Naive B cell (primary cell): ENCODE results near the gene NFATC1. TPM values are rescaled to one million over a fixed set of nuclear protein-coding genes. Genes with fewer than 3 reads are reported as not detected.

Experiments
- ATAC-seq, 2 donors: fragments of 150-1000 bp; cut with Tn5 transposase; 2 replicates each; pipeline ENCODE4 v1.10.0; 2021; ENCODE audit warnings: low read depth in 2 of 2, mild to moderate bottlenecking in 2 of 2, moderate library complexity in 2 of 2
- DNase-seq: peaks from one replicate; pipeline ENCODE4 v3.0.0; 2022
- H3K27ac Mint-ChIP-seq, 6 donors: one replicate each; pipeline ENCODE4 v1.8.0; 2020 to 2022; ENCODE audit warnings: mild to moderate bottlenecking in 6 of 6, mixed read lengths in 6 of 6, moderate library complexity in 5 of 6, inconsistent platforms in 2 of 6
- H3K27me3 Mint-ChIP-seq, 3 donors: one replicate each; pipeline ENCODE4 v1.8.0; 2021 to 2022; ENCODE audit warnings: mixed read lengths in 3 of 3, mild to moderate bottlenecking in 1 of 3
- H3K36me3 Mint-ChIP-seq, 2 donors: one replicate each; pipeline ENCODE4 v1.8.0; 2020 to 2022; ENCODE audit warnings: mixed read lengths in 2 of 2, inconsistent platforms in 1 of 2, mild to moderate bottlenecking in 1 of 2
- H3K4me1 Mint-ChIP-seq, 3 donors: one replicate each; pipeline ENCODE4 v1.8.0; 2020 to 2022; ENCODE audit warnings: mixed read lengths in 3 of 3, inconsistent platforms in 1 of 3, mild to moderate bottlenecking in 1 of 3, moderate library complexity in 1 of 3
- H3K4me3 Mint-ChIP-seq, 8 donors: one replicate each; pipeline ENCODE4 v1.8.0; 2020 to 2022; ENCODE audit warnings: mild to moderate bottlenecking in 8 of 8, mixed read lengths in 8 of 8, moderate library complexity in 8 of 8, inconsistent platforms in 2 of 8
- H3K9me3 Mint-ChIP-seq, 7 donors: one replicate each; pipeline ENCODE4 v1.8.0; 2020 to 2022; ENCODE audit warnings: mixed read lengths in 7 of 7, mild to moderate bottlenecking in 5 of 7, inconsistent platforms in 2 of 7, moderate library complexity in 1 of 7
- polyA plus RNA-seq, 6 donors: library from polyadenylated mRNA; unstranded; fragments of 300-500 nt; fragmentation: Illumina TruSeq; gene quantifications; one replicate each; pipeline ENCODE4 v1.2.3, GENCODE V29; 2021; ENCODE audit warnings: low read depth in 6 of 6

Gene NFATC1
- 10 to 100 TPM; 35.7 to 77.8 (median 51.1) TPM for polyA plus RNA-seq

- peak; percentile 41 to 44 for ATAC-seq
- peak within 1 kb of the TSS; percentile 85 to 95 (median 93) for H3K4me3 Mint-ChIP-seq
- no peaks in the 10 kb centered on the region for H3K36me3 Mint-ChIP-seq
Measured at GRCh38 chr18:79395761-79396404, at the start of gene NFATC1. NFATC1 (plus strand) TSS chr18:79395930; CDS start chr18:79396225, 295 bp downstream.

DNA sequence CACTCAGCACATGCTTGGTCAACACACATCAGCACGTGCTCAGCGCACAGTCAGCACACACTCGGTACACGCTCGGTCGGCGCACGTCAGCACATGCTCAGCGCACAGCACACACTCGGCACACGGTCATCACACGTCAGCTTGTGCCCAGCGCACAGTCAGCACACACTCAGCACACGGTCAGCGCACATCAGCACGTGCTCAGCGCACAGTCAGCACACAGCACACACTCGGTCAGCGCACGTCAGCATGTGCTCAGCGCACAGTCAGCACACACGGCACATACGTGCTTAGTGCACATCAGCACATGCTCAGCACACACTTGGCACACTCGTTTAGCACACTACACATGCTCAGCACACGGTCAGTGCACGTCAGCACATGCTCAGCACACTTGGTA, 49.7 kb upstream of the NFATC1 start:
- H3K4me3 Mint-ChIP-seq = no peak overlapping the region
- peaks cover 0 to 3% (median 0%) of the 10 kb centered on the region in 3 donors for H3K4me1 Mint-ChIP-seq
- DNase-seq = no peak
- H3K9me3 Mint-ChIP-seq = no peaks in the 10 kb centered on the region
- H3K27ac Mint-ChIP-seq = peak overlapping the region in 1 of 6 donors; percentile 11
- no peak for ATAC-seq
- no peaks in the 10 kb centered on the region for H3K27me3 Mint-ChIP-seq
- H3K36me3 Mint-ChIP-seq = peaks cover 23 to 40% of the 10 kb centered on the region in 2 donors

More at GRCh38 chr18:79395761-79396404, at the start of gene NFATC1:
- DNase-seq = peak; percentile 76
- no peaks in the 10 kb centered on the region for H3K27me3 Mint-ChIP-seq
- peaks cover 31 to 37% (median 37%) of the 10 kb centered on the region in 3 donors for H3K4me1 Mint-ChIP-seq
- peak within 1 kb of the TSS; percentile 53 to 97 (median 91) for H3K27ac Mint-ChIP-seq
- H3K9me3 Mint-ChIP-seq = no peaks in the 10 kb centered on the region

DNA sequence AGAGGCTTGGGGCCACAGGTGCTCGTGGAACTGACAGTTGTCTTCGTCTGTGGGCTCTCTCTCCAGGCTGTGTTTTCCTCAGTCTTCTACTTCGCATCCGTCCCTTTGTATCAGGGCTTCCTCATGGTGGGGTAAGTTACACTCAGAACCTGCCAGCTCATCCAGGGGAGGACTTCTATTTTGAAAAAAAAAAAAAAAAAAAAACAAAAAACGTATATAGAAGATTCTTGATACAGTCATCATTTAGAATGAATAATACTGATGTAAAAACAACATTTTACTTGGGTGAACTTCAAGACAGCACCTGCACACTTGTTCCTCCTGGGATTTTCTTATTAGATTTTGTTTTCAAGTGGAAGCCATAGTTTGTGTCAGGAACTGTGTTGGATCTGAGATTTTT, 47.7 kb upstream of the NFATC1 start:
- no peak overlapping the region for H3K27ac Mint-ChIP-seq
- no peak for DNase-seq
- peaks cover 23 to 44% of the 10 kb centered on the region in 2 donors for H3K36me3 Mint-ChIP-seq
- no peak for ATAC-seq
- H3K27me3 Mint-ChIP-seq = no peaks in the 10 kb centered on the region
- no peak overlapping the region for H3K4me3 Mint-ChIP-seq
- peaks cover 0 to 3% (median 0%) of the 10 kb centered on the region in 3 donors for H3K4me1 Mint-ChIP-seq
- H3K9me3 Mint-ChIP-seq = no peaks in the 10 kb centered on the region

GRCh38 chr18:79352432-79352831, 43.3 kb upstream of the NFATC1 start:
- no peaks in the 10 kb centered on the region for H3K27me3 Mint-ChIP-seq
- no peaks in the 10 kb centered on the region for H3K9me3 Mint-ChIP-seq
- peaks cover 1 to 14% of the 10 kb centered on the region in 2 donors for H3K36me3 Mint-ChIP-seq
- H3K4me1 Mint-ChIP-seq = peaks cover 0 to 10% (median 3%) of the 10 kb centered on the region in 3 donors
- no peak for ATAC-seq
- no peak overlapping the region for H3K27ac Mint-ChIP-seq
- no peak overlapping the region for H3K4me3 Mint-ChIP-seq
- no peak for DNase-seq

- Mint-ChIP-seq H3K9me3 (no peaks in the 10 kb centered on the region), H3K4me1 (peaks cover 0 to 10% (median 3%) of the 10 kb centered on the region in 3 donors), H3K4me3 (no peak overlapping the region), H3K27ac (no peak overlapping the region), H3K27me3 (no peaks in the 10 kb centered on the region), H3K36me3 (peaks cover 0 to 11% of the 10 kb centered on the region in 2 donors)
- no peak for DNase-seq
- ATAC-seq = no peak
Measured at GRCh38 chr18:79353267-79353666, 42.5 kb upstream of the NFATC1 start.

DNA sequence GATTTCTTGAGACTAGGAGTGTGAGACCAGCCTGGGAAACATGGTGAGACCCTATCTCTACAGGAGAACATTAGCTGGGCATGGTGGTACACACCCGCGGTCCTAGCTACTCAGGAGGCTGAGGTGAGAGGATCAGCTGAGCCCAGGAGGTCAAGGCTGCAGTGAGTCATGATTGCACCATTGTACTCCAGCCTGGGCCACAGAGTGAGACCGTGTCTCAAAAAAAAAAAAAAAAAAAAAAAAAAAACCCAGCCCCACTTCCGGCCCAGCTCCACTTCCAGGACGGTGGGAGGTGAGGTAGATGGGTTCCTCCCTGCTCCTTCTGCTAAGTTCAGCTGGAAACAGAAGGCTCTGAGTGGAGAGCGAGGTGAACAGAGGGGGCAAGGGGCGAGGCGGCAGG, 41.4 kb upstream of the NFATC1 start:
- DNase-seq (no peak), ATAC-seq (no peak)
- Mint-ChIP-seq H3K36me3 (peaks cover 0 to 9% of the 10 kb centered on the region in 2 donors), H3K27ac (no peak overlapping the region), H3K4me3 (no peak overlapping the region), H3K27me3 (no peaks in the 10 kb centered on the region), H3K4me1 (peaks cover 0 to 10% (median 3%) of the 10 kb centered on the region in 3 donors), H3K9me3 (no peaks in the 10 kb centered on the region)

- Mint-ChIP-seq H3K4me3 (peak overlapping the region in 1 of 8 donors; percentile 34), H3K9me3 (no peaks in the 10 kb centered on the region), H3K27me3 (no peaks in the 10 kb centered on the region), H3K4me1 (peaks cover 0 to 10% (median 3%) of the 10 kb centered on the region in 3 donors), H3K36me3 (peaks cover 0 to 14% of the 10 kb centered on the region in 2 donors), H3K27ac (peak overlapping the region in 1 of 6 donors; percentile 75)
- DNase-seq (no peak), ATAC-seq (no peak)
Measured at GRCh38 chr18:79355433-79356335, 40.0 kb upstream of the NFATC1 start.

- Mint-ChIP-seq H3K4me1 (peaks cover 0 to 10% (median 3%) of the 10 kb centered on the region in 3 donors), H3K4me3 (no peak overlapping the region), H3K36me3 (peaks cover 0 to 14% of the 10 kb centered on the region in 2 donors), H3K9me3 (no peaks in the 10 kb centered on the region), H3K27me3 (no peaks in the 10 kb centered on the region), H3K27ac (peak overlapping the region in 2 of 6 donors; percentile 50 to 75)
- no peak for DNase-seq
- no peak for ATAC-seq
Measured at GRCh38 chr18:79356435-79356834, 39.3 kb upstream of the NFATC1 start.

GRCh38 chr18:79360933-79361332, 34.8 kb upstream of the NFATC1 start:
- Mint-ChIP-seq H3K27ac (no peak overlapping the region), H3K36me3 (peaks cover 26 to 27% of the 10 kb centered on the region in 2 donors), H3K27me3 (no peaks in the 10 kb centered on the region), H3K9me3 (peaks cover 0 to 5% (median 0%) of the 10 kb centered on the region in 7 donors), H3K4me1 (peaks cover 0 to 4% (median 0%) of the 10 kb centered on the region in 3 donors), H3K4me3 (no peak overlapping the region)
- DNase-seq (no peak), ATAC-seq (no peak)

- no peak for DNase-seq
- Mint-ChIP-seq H3K4me3 (no peak overlapping the region), H3K27me3 (no peaks in the 10 kb centered on the region), H3K27ac (peak overlapping the region in 1 of 6 donors; percentile 65), H3K36me3 (peaks cover 33% of the 10 kb centered on the region in 2 donors), H3K4me1 (no peaks in the 10 kb centered on the region), H3K9me3 (peaks cover 0 to 5% (median 0%) of the 10 kb centered on the region in 7 donors)
- no peak for ATAC-seq
Measured at GRCh38 chr18:79361766-79362522, 33.8 kb upstream of the NFATC1 start.

DNA sequence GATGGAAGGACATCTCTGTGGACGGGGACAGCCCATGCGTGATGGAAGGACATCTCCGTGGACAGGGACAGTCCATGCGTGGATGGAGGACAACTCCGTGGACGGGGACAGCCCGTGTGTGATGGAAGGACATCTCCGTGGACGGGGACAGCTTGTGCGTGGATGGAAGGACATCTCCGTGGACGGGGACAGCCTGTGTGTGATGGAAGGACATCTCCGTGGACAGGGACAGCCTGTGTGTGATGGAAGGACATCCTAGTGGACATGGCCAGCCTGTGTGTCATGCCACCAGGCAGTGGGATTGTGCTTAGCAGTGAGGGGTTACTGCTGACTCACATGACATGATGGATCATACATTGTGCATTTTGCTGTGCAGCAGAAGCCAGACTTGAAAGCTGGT, 30.0 kb upstream of the NFATC1 start:
- peaks cover 24 to 33% of the 10 kb centered on the region in 2 donors for H3K36me3 Mint-ChIP-seq

GRCh38 chr18:79366177-79367094, 29.3 kb upstream of the NFATC1 start:
- ATAC-seq = no peak
- Mint-ChIP-seq H3K4me1 (peaks cover 12 to 18% (median 14%) of the 10 kb centered on the region in 3 donors), H3K27me3 (no peaks in the 10 kb centered on the region), H3K9me3 (peaks cover 0 to 5% (median 0%) of the 10 kb centered on the region in 7 donors), H3K4me3 (no peak overlapping the region), H3K27ac (no peak overlapping the region), H3K36me3 (peaks cover 24 to 33% of the 10 kb centered on the region in 2 donors)
- no peak for DNase-seq

More for the DNA sequence above, 30.0 kb upstream of the NFATC1 start:
- no peak for ATAC-seq
- H3K9me3 Mint-ChIP-seq = peaks cover 0 to 5% (median 0%) of the 10 kb centered on the region in 7 donors
- H3K27me3 Mint-ChIP-seq = no peaks in the 10 kb centered on the region
- no peak for DNase-seq
- H3K4me1 Mint-ChIP-seq = peaks cover 12 to 17% (median 12%) of the 10 kb centered on the region in 3 donors
- peak overlapping the region in 1 of 8 donors; percentile 69 for H3K4me3 Mint-ChIP-seq
- H3K27ac Mint-ChIP-seq = no peak overlapping the region
